HUES6 (cell line): ENCODE data around the gene CSAG3.
"Not testable (repeated sequence)": the region's sequence is repeated elsewhere in the genome, so short reads cannot be mapped to it uniquely, and the experiment has no call there.

Experiments used
- H3K27ac ChIP-seq: 2 replicates; pipeline ENCODE4 v1.7.0; 2013; ENCODE audit warnings: low read depth, mild to moderate bottlenecking, low read length, inconsistent platforms
- H3K27me3 ChIP-seq: 2 replicates; pipeline ENCODE4 v1.6.1; 2013; ENCODE audit warnings: low read length; ENCODE audit not compliant: control insufficient read depth, insufficient read depth
- H3K36me3 ChIP-seq: 2 replicates; pipeline ENCODE4 v1.6.1; 2013; ENCODE audit warnings: low read length; ENCODE audit not compliant: control insufficient read depth, insufficient read depth
- H3K4me1 ChIP-seq: 2 replicates; pipeline ENCODE4 v1.6.1; 2013; ENCODE audit warnings: low read length; ENCODE audit not compliant: control insufficient read depth, insufficient read depth
- H3K4me3 ChIP-seq: 2 replicates; pipeline ENCODE4 v1.5.1; 2013; ENCODE audit warnings: low read depth, low read length
- H3K9ac ChIP-seq: one replicate; pipeline ENCODE4 v1.6.1; 2013; ENCODE audit warnings: mild to moderate bottlenecking, low read length
- H3K9me3 ChIP-seq: 2 replicates; pipeline ENCODE4 v1.6.1; 2013; ENCODE audit warnings: low read depth, low read length; ENCODE audit not compliant: control insufficient read depth, insufficient read depth

CSAG3 gene

DNA sequence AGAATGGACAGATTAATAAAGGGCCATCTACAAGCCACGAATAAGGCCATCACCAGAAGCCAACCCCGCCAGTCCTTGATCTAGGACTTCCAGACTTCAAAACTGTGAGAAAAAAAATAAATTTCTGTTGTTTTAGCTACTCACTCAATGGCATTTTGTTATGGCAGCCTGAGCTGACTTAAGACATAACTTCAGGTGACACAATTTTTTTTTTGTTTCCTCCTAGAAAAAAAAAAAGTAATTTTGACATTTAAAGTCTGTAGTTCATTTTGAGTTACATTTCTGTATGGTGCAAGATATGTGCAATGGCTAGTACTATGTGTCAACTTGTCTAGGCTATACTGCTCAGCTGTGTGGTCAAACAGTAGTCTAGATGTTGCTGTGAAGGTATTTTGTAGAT, at the start of gene CSAG3:
Gene CSAG3 (plus strand): TSS at position 301 of the 400 bp plus-strand sequence.
- H3K27me3 ChIP-seq, H3K4me1 ChIP-seq, H3K27ac ChIP-seq, H3K9ac ChIP-seq, H3K9me3 ChIP-seq, H3K36me3 ChIP-seq, H3K4me3 ChIP-seq: not testable (repeated sequence)

DNA sequence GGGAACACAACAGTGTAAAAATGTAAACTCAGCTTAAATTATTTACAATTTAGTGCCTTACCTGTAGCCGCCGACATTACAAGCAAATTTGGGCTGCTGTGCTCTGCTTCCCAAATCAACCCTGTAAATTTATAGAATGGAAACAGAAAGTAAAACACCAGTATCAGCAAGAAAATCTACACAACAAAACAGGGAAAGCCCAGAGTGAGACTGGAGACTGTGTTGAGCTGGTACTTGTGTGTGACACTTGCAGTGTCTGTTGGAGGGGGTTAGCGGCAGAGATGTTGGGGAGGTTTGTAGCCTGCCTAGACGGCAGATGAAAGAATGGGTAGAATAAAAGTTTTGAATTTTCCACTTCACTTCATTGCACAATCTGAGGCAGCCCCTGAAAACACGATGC, 45.8 kb upstream of the CSAG3 start:
- not testable (repeated sequence) for H3K9ac ChIP-seq, H3K4me1 ChIP-seq, H3K4me3 ChIP-seq, H3K36me3 ChIP-seq, H3K27me3 ChIP-seq, H3K9me3 ChIP-seq, H3K27ac ChIP-seq

DNA sequence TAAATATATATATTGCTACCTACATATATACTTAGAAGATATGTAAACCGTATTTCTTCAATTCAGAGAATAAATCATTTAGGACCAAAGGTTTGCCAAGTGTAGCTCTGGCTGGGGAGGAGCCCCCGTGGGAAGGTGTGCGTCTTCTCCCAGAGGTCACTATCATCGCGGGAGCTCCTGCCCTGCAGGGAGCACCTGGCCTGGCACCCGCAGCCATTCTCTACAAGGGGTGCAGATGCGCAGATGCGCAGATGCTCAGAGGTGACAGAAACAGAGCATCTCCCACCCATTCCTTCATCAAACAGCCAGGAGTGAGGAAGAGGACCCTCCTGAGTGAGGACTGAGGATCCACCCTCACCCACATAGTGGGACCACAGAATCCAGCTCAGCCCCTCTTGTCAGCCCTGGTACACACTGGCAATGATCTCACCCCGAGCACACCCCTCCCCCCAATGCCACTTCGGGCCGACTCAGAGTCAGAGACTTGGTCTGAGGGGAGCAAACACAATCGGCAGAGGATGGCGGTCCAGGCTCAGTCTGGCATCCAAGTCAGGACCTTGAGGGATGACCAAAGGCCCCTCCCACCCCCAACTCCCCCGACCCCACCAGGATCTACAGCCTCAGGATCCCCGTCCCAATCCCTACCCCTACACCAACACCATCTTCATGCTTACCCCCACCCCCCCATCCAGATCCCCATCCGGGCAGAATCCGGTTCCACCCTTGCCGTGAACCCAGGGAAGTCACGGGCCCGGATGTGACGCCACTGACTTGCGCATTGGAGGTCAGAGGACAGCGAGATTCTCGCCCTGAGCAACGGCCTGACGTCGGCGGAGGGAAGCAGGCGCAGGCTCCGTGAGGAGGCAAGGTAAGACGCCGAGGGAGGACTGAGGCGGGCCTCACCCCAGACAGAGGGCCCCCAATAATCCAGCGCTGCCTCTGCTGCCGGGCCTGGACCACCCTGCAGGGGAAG, 44.9 kb upstream of the CSAG3 start, which contains the start of gene MAGEA2B:
Gene MAGEA2B (plus strand): TSS at position 814 of the 973 bp plus-strand sequence. CDS start 2,479 bp downstream, outside the sequence.
- not testable (repeated sequence) for H3K27ac ChIP-seq, H3K9me3 ChIP-seq, H3K36me3 ChIP-seq, H3K4me3 ChIP-seq, H3K4me1 ChIP-seq, H3K9ac ChIP-seq, H3K27me3 ChIP-seq

DNA sequence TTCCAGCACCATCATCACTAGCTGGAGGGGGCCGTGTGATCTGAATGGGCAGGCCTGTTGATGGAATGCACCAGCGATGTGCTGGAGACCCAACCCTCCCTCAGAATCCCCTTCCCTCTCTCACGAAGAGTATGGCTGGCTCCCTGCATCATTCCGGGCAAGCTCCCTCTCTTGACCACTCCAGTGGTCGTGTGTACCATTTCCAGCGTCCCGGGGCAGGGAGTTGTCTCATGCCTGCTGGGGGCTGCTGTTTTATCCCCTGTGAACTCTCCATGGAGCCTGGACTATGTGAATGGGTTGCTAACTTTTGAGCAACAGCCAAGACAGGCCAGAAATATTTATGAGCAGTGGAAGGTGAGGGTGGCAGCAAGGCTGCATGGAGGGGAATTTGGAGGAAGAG, 33.6 kb upstream of the CSAG3 start:
- no peaks in the 10 kb centered on the region for H3K4me1 ChIP-seq
- peaks cover 7% of the 10 kb centered on the region; the same call in 1 of the 2 replicates for H3K9me3 ChIP-seq
- H3K4me3 ChIP-seq = no peak overlapping the region
- no peak overlapping the region for H3K9ac ChIP-seq
- H3K36me3 ChIP-seq = no peaks in the 10 kb centered on the region
- H3K27me3 ChIP-seq = no peaks in the 10 kb centered on the region
- H3K27ac ChIP-seq = no peak overlapping the region

DNA sequence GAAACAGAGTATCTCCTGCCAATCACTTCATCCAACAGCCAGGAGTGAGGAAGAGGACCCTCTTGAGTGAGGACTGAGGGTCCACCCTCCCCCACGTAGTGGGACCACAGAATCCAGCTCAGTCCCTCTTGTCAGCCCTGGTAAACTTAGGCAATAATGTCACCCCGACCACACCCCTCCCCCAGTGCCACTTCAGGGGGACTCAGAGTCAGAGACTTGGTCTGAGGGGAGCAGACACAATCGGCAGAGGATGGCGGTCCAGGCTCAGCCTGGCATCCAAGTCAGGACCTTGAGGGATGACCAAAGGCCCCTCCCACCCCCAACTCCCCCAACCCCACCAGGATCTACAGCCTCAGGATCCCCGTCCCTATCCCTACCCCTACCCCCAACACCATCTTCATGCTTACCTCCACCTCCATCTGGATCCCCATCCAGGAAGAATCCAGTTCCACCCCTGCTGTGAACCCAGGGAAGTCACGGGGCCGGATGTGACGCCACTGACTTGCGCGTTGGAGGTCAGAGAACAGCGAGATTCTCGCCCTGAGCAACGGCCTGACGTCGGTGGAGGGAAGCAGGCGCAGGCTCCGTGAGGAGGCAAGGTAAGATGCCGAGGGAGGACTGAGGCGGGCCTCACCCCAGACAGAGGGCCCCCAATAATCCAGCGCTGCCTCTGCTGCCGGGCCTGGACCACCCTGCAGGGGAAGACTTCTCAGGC, 25.6 kb upstream of the CSAG3 start, which contains the start of the genes CSAG1 and MAGEA12:
Gene CSAG1 (minus strand): TSS at position 461 of the 715 bp plus-strand sequence. CDS start 1,261 bp downstream, outside the sequence.
Gene MAGEA12 (plus strand): TSS at position 497 of the 715 bp plus-strand sequence. CDS start 2,405 bp downstream, outside the sequence.
- Histone ChIP-seq H3K4me1 (no peaks in the 10 kb centered on the region), H3K9me3 (peaks cover 12% of the 10 kb centered on the region; the same call in 1 of the 2 replicates), H3K27me3 (no peaks in the 10 kb centered on the region), H3K36me3 (no peaks in the 10 kb centered on the region), H3K4me3 (no peak within 1 kb of the TSS), H3K9ac (no peak within 1 kb of the TSS), H3K27ac (no peak within 1 kb of the TSS)

DNA sequence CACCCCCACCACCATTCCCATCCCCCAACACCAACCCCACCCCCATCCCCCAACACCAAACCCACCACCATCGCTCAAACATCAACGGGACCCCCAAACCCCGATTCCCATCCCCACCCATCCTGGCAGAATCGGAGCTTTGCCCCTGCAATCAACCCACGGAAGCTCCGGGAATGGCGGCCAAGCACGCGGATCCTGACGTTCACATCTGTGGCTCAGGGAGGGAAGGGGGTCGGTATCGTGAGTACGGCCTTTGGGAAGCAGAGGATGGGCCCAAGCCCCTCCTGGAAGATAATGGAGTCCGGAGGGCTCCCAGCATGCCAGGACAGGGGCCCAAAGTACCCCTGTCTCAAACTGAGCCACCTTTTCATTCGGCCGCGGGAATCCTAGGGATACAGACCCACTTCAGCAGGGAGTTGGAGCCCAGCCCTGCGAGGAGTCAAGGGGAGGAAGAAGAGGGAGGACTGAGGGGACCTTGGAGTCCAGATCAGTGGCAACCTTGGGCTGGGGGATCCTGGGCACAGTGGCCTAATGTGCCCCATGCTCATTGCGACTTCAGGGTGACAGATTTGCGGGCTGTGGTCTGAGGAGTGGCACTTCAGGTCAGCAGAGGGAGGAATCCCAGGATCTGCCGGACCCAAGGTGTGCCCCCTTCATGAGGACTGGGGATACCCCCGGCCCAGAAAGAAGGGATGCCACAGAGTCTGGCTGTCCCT, 24.7 kb upstream of the CSAG3 start:
- H3K27ac ChIP-seq, H3K27me3 ChIP-seq, H3K4me3 ChIP-seq, H3K9ac ChIP-seq, H3K36me3 ChIP-seq, H3K4me1 ChIP-seq: not testable (repeated sequence)
- peaks cover 12% of the 10 kb centered on the region; the same call in 1 of the 2 replicates for H3K9me3 ChIP-seq

DNA sequence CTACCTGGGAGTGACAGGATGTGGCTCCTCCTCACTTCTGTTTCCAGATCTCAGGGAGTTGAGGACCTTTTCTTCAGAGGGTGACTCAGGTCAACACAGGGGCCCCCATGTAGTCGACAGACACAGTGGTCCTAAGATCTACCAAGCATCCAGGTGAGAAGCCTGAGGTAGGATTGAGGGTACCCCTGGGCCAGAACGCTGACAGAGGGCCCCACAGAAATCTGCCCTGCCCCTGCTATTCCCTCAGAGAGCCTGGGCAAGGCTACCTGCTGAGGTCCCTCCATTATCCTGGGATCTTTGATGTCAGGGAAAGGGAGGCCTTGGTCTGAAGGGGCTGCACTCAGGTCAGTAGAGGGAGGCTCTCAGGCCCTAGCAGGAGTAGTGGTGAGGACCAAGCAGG, 23.9 kb upstream of the CSAG3 start:
- peaks cover 12% of the 10 kb centered on the region; the same call in 1 of the 2 replicates for H3K9me3 ChIP-seq
- no peak overlapping the region for H3K9ac ChIP-seq
- H3K4me1 ChIP-seq = no peaks in the 10 kb centered on the region
- H3K4me3 ChIP-seq = no peak overlapping the region
- H3K27ac ChIP-seq = no peak overlapping the region
- H3K36me3 ChIP-seq = no peaks in the 10 kb centered on the region
- no peaks in the 10 kb centered on the region for H3K27me3 ChIP-seq

DNA sequence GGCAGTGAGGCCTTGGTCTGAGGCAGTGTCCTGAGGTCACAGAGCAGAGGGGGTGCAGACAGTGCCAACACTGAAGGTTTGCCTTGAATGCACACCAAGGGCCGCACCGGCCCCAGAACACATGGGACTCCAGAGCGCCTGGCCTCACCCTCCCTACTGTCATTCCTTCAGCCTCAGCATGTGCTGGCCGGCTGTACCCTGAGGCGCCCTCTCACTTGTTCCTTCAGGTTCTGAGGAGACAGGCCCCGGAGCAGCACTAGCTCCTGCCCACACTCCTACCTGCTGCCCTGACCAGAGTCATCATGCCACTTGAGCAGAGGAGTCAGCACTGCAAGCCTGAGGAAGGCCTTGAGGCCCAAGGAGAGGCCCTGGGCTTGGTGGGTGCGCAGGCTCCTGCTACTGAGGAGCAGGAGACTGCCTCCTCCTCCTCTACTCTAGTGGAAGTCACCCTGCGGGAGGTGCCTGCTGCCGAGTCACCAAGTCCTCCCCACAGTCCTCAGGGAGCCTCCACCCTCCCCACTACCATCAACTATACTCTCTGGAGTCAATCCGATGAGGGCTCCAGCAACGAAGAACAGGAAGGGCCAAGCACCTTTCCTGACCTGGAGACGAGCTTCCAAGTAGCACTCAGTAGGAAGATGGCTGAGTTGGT, 23.0 kb upstream of the CSAG3 start:
- Histone ChIP-seq H3K9me3 (peaks cover 12% of the 10 kb centered on the region; the same call in 1 of the 2 replicates), H3K4me3 (no peak overlapping the region), H3K4me1 (no peaks in the 10 kb centered on the region), H3K27ac (no peak overlapping the region), H3K36me3 (no peaks in the 10 kb centered on the region), H3K27me3 (no peaks in the 10 kb centered on the region), H3K9ac (no peak overlapping the region)

DNA sequence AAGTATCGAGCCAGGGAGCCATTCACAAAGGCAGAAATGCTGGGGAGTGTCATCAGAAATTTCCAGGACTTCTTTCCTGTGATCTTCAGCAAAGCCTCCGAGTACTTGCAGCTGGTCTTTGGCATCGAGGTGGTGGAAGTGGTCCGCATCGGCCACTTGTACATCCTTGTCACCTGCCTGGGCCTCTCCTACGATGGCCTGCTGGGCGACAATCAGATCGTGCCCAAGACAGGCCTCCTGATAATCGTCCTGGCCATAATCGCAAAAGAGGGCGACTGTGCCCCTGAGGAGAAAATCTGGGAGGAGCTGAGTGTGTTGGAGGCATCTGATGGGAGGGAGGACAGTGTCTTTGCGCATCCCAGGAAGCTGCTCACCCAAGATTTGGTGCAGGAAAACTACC, 22.5 kb upstream of the CSAG3 start:
- H3K27me3 ChIP-seq = not testable (repeated sequence)

DNA sequence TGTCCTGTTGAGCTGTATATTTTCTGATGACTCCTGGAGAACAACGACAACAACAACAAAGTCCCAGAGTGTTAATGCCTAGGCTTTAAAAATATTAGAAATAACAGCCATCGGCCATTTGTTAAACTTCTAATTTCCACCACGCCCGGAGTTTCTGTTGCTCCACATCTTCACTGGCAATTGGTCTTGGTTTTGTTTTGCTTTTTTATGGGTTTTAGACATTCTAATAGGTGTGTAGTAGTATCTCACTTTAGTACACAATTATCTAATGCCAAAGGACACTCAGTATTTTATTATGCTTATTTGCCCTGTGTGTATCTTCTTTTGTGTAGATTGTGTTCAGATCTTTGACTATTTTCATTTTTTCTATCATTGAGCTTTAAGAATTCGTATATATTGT, 20.5 kb upstream of the CSAG3 start:
- no peaks in the 10 kb centered on the region for H3K27me3 ChIP-seq

More for the DNA sequence above, 22.5 kb upstream of the CSAG3 start:
- not testable (repeated sequence) for H3K27ac ChIP-seq, H3K4me1 ChIP-seq, H3K4me3 ChIP-seq, H3K36me3 ChIP-seq, H3K9ac ChIP-seq
- peaks cover 12% of the 10 kb centered on the region; the same call in 1 of the 2 replicates for H3K9me3 ChIP-seq

More for the DNA sequence above, 20.5 kb upstream of the CSAG3 start:
- H3K4me1 ChIP-seq = no peaks in the 10 kb centered on the region
- no peak overlapping the region for H3K27ac ChIP-seq
- no peak overlapping the region for H3K9ac ChIP-seq
- peaks cover 13% of the 10 kb centered on the region; the same call in 1 of the 2 replicates for H3K9me3 ChIP-seq
- no peaks in the 10 kb centered on the region for H3K36me3 ChIP-seq
- H3K4me3 ChIP-seq = no peak overlapping the region
